Uterus (tissue), 4 donors: ENCODE data around the gene ANKRD62. TPM values are rescaled to one million over a fixed set of nuclear protein-coding genes. Genes with fewer than 3 reads are reported as not detected.

ENCODE experiments used
- DNase-seq, 2 donors: peaks; one replicate each; pipeline ENCODE4 v3.0.0-alpha.2; 2019 to 2020
- H3K27ac ChIP-seq, 2 donors: fragments of 200-600 bp; sonication (generic); 1 replicate in 1 of 2; 2 replicates in 1 of 2; pipeline ENCODE4 v1.5.1; 2016 to 2018
- H3K27me3 ChIP-seq, 2 donors: fragments of 200-600 bp; sonication (generic); one replicate each; pipeline ENCODE4 v1.5.1; 2018 to 2019; ENCODE audit warnings: control low read depth in 1 of 2
- H3K36me3 ChIP-seq, 2 donors: fragments of 200-600 bp; sonication (generic); one replicate each; pipeline ENCODE4 v1.5.1; 2019; ENCODE audit warnings: control low read depth in 1 of 2
- H3K4me1 ChIP-seq, 2 donors: fragments of 200-600 bp; sonication (generic); one replicate each; pipeline ENCODE4 v1.5.1; 2018 to 2019; ENCODE audit warnings: control low read depth in 1 of 2
- H3K4me3 ChIP-seq, 2 donors: fragments of 200-600 bp; sonication (generic); 1 replicate in 1 of 2; 2 replicates in 1 of 2; pipeline ENCODE4 v1.5.1; 2018 to 2019; ENCODE audit warnings: mild to moderate bottlenecking in 1 of 2
- H3K9me3 ChIP-seq, 2 donors: fragments of 200-600 bp; sonication (generic); one replicate each; pipeline ENCODE4 v1.5.1; 2019; ENCODE audit warnings: control low read depth in 1 of 2
- POLR2A ChIP-seq, 2 donors: fragments of 450-650 bp; IDR thresholded peaks; one replicate each; pipeline ENCODE4 v1.6.1; 2016; ENCODE audit warnings: antibody characterized with exemption in 2 of 2, mild to moderate bottlenecking in 1 of 2, moderate library complexity in 1 of 2
- intact Hi-C: fragments of 100-400 bp; cut with DNase I; formaldehyde crosslinking; loops from one replicate; pipeline ENCODE4 v1.15.1; 2023; ENCODE audit warnings: low total_unique reads
- small RNA-seq: library from RNA; depleted of rRNA; stranded (forward); fragments of <200 nt; gene quantifications from one replicate; pipeline ENCODE3, GENCODE V24; 2016
- total RNA-seq, 4 donors: library from RNA; depleted of rRNA in 3 of 4; stranded (reverse); fragments of >200 nt in 3 of 4; gene quantifications; one replicate each; pipeline versions ENCODE4 v1.1.0 to v1.2.4, GENCODE V29; 2014 to 2023
- TF ChIP-seq, protein P1 (sequence below), 4 experiments: fragments of 200-600 bp in 2 of 4; fragments of 450-650 bp in 2 of 4; sonication (generic) in 2 of 4; IDR thresholded peaks; one replicate each; pipeline ENCODE4 v1.5.1; 2016 to 2019; ENCODE audit warnings: antibody characterized with exemption in 4 of 4, mild to moderate bottlenecking in 2 of 4, moderate library complexity in 1 of 4
- donor health status: DM: yes; HTN: yes; CAD: no.

The ANKRD62 gene
- total RNA-seq, 4 donors from 2014 or later: 0.07 to 0.18 TPM; not detected in 2

DNA sequence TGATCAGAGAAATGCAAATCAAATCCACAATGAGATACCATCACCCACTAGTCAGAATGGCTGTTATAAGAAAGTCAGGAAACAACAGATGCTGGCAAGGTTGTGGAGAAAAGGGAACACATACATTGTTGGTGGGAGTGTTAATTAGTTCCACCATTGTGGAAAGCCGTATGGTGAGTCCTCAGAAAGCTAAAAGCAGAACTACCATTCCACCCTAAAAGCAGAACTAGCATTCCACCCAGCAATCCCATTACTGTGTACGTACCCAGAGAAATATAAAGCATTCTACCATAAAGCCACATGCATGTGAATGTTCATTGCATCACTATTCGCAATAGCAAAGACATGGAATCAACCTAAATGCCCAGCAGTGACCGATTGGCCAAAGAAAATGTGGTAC is 60.7 kb downstream of the ANKRD62 start:
- no peak for DNase-seq
- intact Hi-C loops: no loop called here
- Histone ChIP-seq H3K4me3 (no peak overlapping the region), H3K36me3 (no peaks in the 10 kb centered on the region), H3K4me1 (no peaks in the 10 kb centered on the region), H3K27ac (no peak overlapping the region), H3K9me3 (no peaks in the 10 kb centered on the region), H3K27me3 (no peaks in the 10 kb centered on the region)
- TF ChIP-seq, protein P1, sequence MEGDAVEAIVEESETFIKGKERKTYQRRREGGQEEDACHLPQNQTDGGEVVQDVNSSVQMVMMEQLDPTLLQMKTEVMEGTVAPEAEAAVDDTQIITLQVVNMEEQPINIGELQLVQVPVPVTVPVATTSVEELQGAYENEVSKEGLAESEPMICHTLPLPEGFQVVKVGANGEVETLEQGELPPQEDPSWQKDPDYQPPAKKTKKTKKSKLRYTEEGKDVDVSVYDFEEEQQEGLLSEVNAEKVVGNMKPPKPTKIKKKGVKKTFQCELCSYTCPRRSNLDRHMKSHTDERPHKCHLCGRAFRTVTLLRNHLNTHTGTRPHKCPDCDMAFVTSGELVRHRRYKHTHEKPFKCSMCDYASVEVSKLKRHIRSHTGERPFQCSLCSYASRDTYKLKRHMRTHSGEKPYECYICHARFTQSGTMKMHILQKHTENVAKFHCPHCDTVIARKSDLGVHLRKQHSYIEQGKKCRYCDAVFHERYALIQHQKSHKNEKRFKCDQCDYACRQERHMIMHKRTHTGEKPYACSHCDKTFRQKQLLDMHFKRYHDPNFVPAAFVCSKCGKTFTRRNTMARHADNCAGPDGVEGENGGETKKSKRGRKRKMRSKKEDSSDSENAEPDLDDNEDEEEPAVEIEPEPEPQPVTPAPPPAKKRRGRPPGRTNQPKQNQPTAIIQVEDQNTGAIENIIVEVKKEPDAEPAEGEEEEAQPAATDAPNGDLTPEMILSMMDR (IDR thresholded peaks at IDR 0.05): no peak
- TF ChIP-seq POLR2A (IDR thresholded peaks at IDR 0.05): no peak

DNA sequence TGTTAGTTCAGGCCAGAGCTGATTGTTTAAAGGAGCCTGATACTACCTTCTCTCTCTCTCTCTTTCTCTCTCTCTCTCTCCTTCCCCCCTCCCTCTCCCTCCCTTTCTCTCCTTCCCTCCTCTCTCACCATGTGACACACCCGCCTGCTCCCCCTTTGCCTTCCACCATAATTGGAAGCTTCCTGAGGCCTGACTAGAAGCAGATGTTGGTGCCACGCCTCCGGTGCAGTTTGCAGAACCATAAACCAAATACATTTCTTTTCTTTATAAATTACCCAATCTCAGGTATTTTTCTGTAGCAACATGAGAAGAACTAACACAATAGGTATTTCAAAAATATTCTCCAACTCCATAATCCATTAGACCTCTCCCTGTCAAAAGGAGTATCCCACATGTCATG is 62.4 kb downstream of the ANKRD62 start:
- Histone ChIP-seq H3K4me1 (no peaks in the 10 kb centered on the region), H3K4me3 (no peak overlapping the region), H3K9me3 (no peaks in the 10 kb centered on the region), H3K36me3 (no peaks in the 10 kb centered on the region), H3K27ac (no peak overlapping the region), H3K27me3 (no peaks in the 10 kb centered on the region)
- TF ChIP-seq POLR2A (IDR thresholded peaks at IDR 0.05): no peak
- TF ChIP-seq, protein P1 (IDR thresholded peaks at IDR 0.05): no peak
- no peak for DNase-seq
- intact Hi-C loops: no loop called here

- H3K4me3 ChIP-seq: no peak overlapping the region
- intact Hi-C loops: no loop called here
- no peaks in the 10 kb centered on the region for H3K36me3 ChIP-seq
- no peaks in the 10 kb centered on the region for H3K9me3 ChIP-seq
- TF ChIP-seq, protein P1 (IDR thresholded peaks at IDR 0.05): no peak
- no peak for TF ChIP-seq POLR2A (IDR thresholded peaks at IDR 0.05)
- DNase-seq: no peak
- no peaks in the 10 kb centered on the region for H3K4me1 ChIP-seq
- no peaks in the 10 kb centered on the region for H3K27me3 ChIP-seq
- H3K27ac ChIP-seq: no peak overlapping the region
These were observed 65.8 kb downstream of the ANKRD62 start for GRCh38 chr18:12159446-12159845.

- intact Hi-C loops: no loop called here
- Histone ChIP-seq H3K4me3 (no peak overlapping the region), H3K9me3 (no peaks in the 10 kb centered on the region), H3K27me3 (no peaks in the 10 kb centered on the region), H3K27ac (no peak overlapping the region), H3K36me3 (no peaks in the 10 kb centered on the region), H3K4me1 (no peaks in the 10 kb centered on the region)
- TF ChIP-seq POLR2A (IDR thresholded peaks at IDR 0.05): no peak
- TF ChIP-seq, protein P1 (IDR thresholded peaks at IDR 0.05): no peak
- no peak for DNase-seq
These were observed 69.1 kb downstream of the ANKRD62 start for GRCh38 chr18:12162786-12163185.

- Histone ChIP-seq H3K9me3 (no peaks in the 10 kb centered on the region), H3K27me3 (no peaks in the 10 kb centered on the region), H3K4me1 (no peaks in the 10 kb centered on the region), H3K27ac (no peak overlapping the region), H3K4me3 (no peak overlapping the region), H3K36me3 (no peaks in the 10 kb centered on the region)
- intact Hi-C loops: no loop called here
- DNase-seq: no peak
- TF ChIP-seq POLR2A (IDR thresholded peaks at IDR 0.05): no peak
- TF ChIP-seq, protein P1 (IDR thresholded peaks at IDR 0.05): no peak
These were observed 71.6 kb downstream of the ANKRD62 start for GRCh38 chr18:12165038-12165768.

Small RNA genes lying within 50 kb of the gene (small RNA-seq; reads per million reads assigned to genes)
- not detected for gene RNU6-324P

Other genes with a start within 250 kb of the ANKRD62 start
- gene CHMP1B, start 242.4 kb upstream of the ANKRD62 start, total RNA-seq: 10 to 100 TPM in 3 of 4 donors, 1 to 10 TPM in 1; 8.2 to 65.0 (median 17.5) TPM
- 10 to 100 TPM; 13.6 to 40.9 (median 29.5) TPM for gene MPPE1, start 185.5 kb upstream of the ANKRD62 start, total RNA-seq
- gene IMPA2, start 112.3 kb upstream of the ANKRD62 start, total RNA-seq: 10 to 100 TPM; 28.5 to 61.7 (median 31.6) TPM
- not detected for gene CIDEA, start 160.5 kb downstream of the ANKRD62 start, total RNA-seq
- 100 to 1,000 TPM; 222 to 456 (median 280) TPM for gene TUBB6, start 214.4 kb downstream of the ANKRD62 start, total RNA-seq